ENCODE data around the gene DTNB. TPM values are rescaled to one million over a fixed set of nuclear protein-coding genes. Genes with fewer than 3 reads are reported as not detected.

DTNB gene
- total and polyA plus RNA-seq, 2 of the 4 experiments (the other 2 are of a cell fraction): 3.8 to 5.3 TPM

DNA sequence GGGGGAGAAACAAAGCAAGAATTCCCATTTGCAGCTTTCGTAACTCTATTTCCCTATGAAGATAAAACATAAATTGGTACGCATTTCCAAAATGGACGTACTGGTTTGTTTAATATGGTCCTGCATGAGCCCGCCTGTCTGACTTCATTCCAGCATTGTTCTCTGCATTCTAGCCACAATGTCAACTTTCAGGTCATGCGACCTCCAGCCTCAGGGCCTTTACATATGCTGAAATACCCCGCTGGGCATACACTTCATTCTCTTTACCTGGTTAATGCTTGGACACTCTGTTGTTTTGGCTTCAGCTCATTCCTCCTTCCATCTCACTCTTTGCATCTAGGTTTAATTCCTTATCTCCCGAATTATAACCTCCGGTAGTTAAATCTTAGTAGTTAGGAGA, 227.9 kb downstream of the DTNB start:
- Histone ChIP-seq H3K4me2 (ENCODE audit: low read depth, low read length) (no peak overlapping the region), H2AFZ (replicated peaks; ENCODE audit: low read length, poor library complexity) (no peak overlapping the region), H3K9me3 (ENCODE audit: control insufficient read depth, insufficient read depth, low read length) (no peaks in the 10 kb centered on the region), H3K27me3 (ENCODE audit: control insufficient read depth, insufficient read depth, low read length) (no peaks in the 10 kb centered on the region), H2BK5ac (ENCODE audit: low read depth, low read length, poor library complexity, severe bottlenecking) (no peak overlapping the region), H3K27ac (ENCODE audit: insufficient read depth, low read length) (no peak overlapping the region), H3K9ac (ENCODE audit: low read depth, low read length) (no peak overlapping the region), H2AK5ac (ENCODE audit: low read depth, low read length) (no peak overlapping the region), H3K18ac (ENCODE audit: low read depth, low read length) (no peak overlapping the region), H4K8ac (ENCODE audit: low read depth in 2 of 2, low read length in 2 of 2) (no peak overlapping the region), H3K23ac (ENCODE audit: low read depth, low read length) (no peak overlapping the region), H3K14ac (replicated peaks; ENCODE audit: low read depth, low read length) (no peak overlapping the region), H2BK120ac (ENCODE audit: low read depth, low read length) (no peak overlapping the region), H3K36me3 (ENCODE audit: control insufficient read depth, insufficient read depth, low read length) (no peaks in the 10 kb centered on the region), H4K5ac (ENCODE audit: low read depth, low read length) (no peak overlapping the region), H4K20me1 (ENCODE audit: insufficient read depth, low read length) (no peaks in the 10 kb centered on the region), H2AK9ac (replicated peaks; ENCODE audit: low read depth, low read length, poor library complexity) (no peak overlapping the region), H2BK20ac (ENCODE audit: low read depth, low read length) (no peak overlapping the region), H3K4me1 (ENCODE audit: control insufficient read depth, insufficient read depth, low read length) (no peaks in the 10 kb centered on the region), H2BK15ac (ENCODE audit: low read depth, low read length) (no peak overlapping the region), H3K4ac (ENCODE audit: low read depth, low read length) (no peak overlapping the region), H3K56ac (ENCODE audit: extremely low read depth, insufficient read depth, low read length) (no peak overlapping the region), H3K79me1 (ENCODE audit: low read depth in 1 of 2, low read length in 2 of 2) (no peaks in the 10 kb centered on the region), H3K4me3 (ENCODE audit: insufficient read depth, low read depth, low read length) (no peak overlapping the region), H3K9me1 (ENCODE audit: insufficient read depth, low read length) (no peaks in the 10 kb centered on the region), H4K91ac (ENCODE audit: insufficient read depth, low read depth, low read length) (no peak overlapping the region)
- ATAC-seq (ENCODE audit: low read depth) (no peak), DNase-seq (no peak)
- POLR2A ChIA-PET (ENCODE audit: unreplicated experiment): no interaction called here
- intact Hi-C loops (cut with micrococcal nuclease) (no loop called here), in situ Hi-C loops (cut with MboI; ENCODE audit: low sequenced_read_pairs) (no loop called here), dilution Hi-C loops (cut with HindIII; ENCODE audit: low sequenced_read_pairs, unreplicated experiment) (no loop called here)
- CTCF ChIA-PET: no interaction called here
- WGBS, 2 experiments (ENCODE audit: extremely low coverage in 2 of 2, insufficient read length in 1 of 2): 98% methylated on average over 5 of the region's 8 CpGs; no CpG with 5 or more reads in 1 of the 2 experiments
- BruUV-seq (replicated peaks): no TSS peak
- TF ChIP-seq FOS (IDR thresholded peaks at IDR 0.05; ENCODE audit: low read depth, low read length) (no peak), SMC3 (IDR thresholded peaks at IDR 0.05; ENCODE audit: low read depth, low read length) (no peak), NFE2L2 (IDR thresholded peaks at IDR 0.05; ENCODE audit: low read depth, low read length) (no peak), RFX5 (IDR thresholded peaks at IDR 0.05; ENCODE audit: low read depth, low read length) (no peak), MXI1 (IDR thresholded peaks at IDR 0.05; ENCODE audit: borderline replicate concordance, low read depth, low read length) (no peak), RAD21 (IDR thresholded peaks at IDR 0.05; ENCODE audit: low read length) (no peak), POLR2A (IDR thresholded peaks at IDR 0.05; ENCODE audit: low read depth, low read length) (no peak), MAZ (IDR thresholded peaks at IDR 0.05; ENCODE audit: borderline replicate concordance, low read depth, low read length) (no peak), CHD1 (IDR thresholded peaks at IDR 0.05; ENCODE audit: low read depth, low read length) (no peak), CEBPB (IDR thresholded peaks at IDR 0.05; ENCODE audit: low read depth, low read length) (no peak), MAFK (IDR thresholded peaks at IDR 0.05; ENCODE audit: low read depth, low read length) (no peak), RCOR1 (IDR thresholded peaks at IDR 0.05; ENCODE audit: insufficient replicate concordance, low read length) (no peak), BHLHE40 (IDR thresholded peaks at IDR 0.05; ENCODE audit: low read depth, low read length) (no peak)
- TF ChIP-seq, protein P1, sequence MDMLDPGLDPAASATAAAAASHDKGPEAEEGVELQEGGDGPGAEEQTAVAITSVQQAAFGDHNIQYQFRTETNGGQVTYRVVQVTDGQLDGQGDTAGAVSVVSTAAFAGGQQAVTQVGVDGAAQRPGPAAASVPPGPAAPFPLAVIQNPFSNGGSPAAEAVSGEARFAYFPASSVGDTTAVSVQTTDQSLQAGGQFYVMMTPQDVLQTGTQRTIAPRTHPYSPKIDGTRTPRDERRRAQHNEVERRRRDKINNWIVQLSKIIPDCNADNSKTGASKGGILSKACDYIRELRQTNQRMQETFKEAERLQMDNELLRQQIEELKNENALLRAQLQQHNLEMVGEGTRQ (IDR thresholded peaks at IDR 0.05; ENCODE audit: low read depth, low read length): no peak
- TF ChIP-seq, protein P2, sequence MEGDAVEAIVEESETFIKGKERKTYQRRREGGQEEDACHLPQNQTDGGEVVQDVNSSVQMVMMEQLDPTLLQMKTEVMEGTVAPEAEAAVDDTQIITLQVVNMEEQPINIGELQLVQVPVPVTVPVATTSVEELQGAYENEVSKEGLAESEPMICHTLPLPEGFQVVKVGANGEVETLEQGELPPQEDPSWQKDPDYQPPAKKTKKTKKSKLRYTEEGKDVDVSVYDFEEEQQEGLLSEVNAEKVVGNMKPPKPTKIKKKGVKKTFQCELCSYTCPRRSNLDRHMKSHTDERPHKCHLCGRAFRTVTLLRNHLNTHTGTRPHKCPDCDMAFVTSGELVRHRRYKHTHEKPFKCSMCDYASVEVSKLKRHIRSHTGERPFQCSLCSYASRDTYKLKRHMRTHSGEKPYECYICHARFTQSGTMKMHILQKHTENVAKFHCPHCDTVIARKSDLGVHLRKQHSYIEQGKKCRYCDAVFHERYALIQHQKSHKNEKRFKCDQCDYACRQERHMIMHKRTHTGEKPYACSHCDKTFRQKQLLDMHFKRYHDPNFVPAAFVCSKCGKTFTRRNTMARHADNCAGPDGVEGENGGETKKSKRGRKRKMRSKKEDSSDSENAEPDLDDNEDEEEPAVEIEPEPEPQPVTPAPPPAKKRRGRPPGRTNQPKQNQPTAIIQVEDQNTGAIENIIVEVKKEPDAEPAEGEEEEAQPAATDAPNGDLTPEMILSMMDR (conservative IDR thresholded peaks at IDR 0.05; ENCODE audit: low read depth, low read length): no peak
- TF ChIP-seq, protein P3, sequence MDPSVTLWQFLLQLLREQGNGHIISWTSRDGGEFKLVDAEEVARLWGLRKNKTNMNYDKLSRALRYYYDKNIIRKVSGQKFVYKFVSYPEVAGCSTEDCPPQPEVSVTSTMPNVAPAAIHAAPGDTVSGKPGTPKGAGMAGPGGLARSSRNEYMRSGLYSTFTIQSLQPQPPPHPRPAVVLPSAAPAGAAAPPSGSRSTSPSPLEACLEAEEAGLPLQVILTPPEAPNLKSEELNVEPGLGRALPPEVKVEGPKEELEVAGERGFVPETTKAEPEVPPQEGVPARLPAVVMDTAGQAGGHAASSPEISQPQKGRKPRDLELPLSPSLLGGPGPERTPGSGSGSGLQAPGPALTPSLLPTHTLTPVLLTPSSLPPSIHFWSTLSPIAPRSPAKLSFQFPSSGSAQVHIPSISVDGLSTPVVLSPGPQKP (IDR thresholded peaks at IDR 0.05; ENCODE audit: borderline replicate concordance, low read depth, low read length): no peak
